HG03060 (cell line): ENCODE measurements around the gene C1QB.

Experiments
- ATAC-seq: cut with Tn5 transposase; IDR thresholded peaks from one replicate; pipeline ENCODE4 v1.9.1; 2021; ENCODE audit warnings: low read depth, moderate number of reproducible peaks; ENCODE audit not compliant: unreplicated experiment

The C1QB gene

DNA sequence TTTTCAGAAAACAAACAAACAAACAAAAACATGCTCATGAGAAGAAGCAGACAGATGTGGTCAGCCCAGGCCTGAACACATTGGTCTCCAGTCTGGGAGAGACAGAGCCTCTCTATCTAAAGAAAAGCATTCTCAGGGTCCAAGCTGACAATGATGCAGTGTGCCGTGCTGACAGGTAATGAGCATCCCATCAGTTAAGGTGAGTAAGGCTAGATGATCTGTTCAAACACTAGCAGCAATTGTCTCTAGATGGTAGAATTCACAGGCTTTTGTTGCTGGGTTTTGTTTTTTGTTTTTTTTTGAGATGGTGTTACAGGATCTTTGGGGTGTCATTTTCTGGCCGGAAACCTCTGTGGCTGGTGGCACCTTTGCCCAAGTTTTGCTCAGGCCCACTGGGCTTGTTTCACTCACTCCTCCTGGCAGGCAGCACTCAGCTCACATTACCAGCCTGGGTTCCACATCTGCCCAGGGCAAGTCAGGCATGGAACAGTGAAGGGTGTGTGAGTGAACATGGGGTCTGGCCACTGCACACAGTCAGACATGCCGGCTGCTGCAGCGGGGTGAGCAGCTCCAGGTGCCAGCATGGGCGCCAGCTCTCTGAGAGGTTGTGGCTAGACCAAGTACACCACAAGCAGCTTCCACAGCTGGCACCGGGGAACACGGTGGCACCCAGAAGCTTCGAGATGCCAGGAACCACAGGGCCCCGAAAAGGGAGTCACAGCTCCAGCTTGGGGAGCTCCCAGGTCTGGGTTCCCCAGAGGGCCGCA lies 19.2 kb upstream of the C1QB start:
- ATAC-seq, result no peak

DNA sequence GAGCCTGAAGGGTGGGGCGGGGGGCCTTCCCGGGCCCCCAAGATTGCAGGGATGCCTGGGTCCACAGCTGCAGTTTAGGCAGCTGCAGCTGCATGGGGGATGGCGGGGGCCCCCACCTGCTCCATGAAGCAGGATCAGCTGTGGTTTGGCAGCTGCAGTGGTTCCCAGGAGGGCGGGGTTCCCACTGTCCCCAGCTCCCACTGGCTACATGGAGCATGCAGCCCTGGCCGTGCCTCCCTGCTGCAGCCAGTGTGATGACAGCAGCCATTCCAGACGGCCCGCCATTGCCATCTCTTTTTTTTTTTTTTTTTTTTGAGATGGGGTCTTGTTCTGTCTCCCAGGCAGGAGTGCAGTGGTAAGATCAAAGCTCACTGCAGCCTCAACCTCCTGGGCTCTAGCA lies 17.6 kb upstream of the C1QB start:
- ATAC-seq, result no peak

DNA sequence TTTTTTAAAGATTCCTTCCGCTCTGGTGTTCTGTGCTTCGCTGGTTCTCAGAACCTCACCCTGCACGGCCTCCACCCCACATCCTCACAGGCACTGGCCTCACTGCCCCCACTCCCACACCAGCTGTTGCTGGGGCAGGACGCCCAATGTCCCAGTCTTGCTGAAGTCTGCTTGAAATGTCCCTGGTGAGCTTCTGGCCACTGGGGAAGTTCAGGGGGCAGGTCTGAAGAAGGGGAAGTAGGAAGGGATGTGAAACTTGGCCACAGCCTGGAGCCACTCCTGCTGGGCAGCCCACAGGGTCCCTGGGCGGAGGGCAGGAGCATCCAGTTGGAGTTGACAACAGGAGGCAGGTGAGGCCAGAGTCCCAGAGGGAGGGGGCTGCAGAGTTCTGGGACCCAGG lies 16.7 kb upstream of the C1QB start, which contains the start of gene C1QA:
C1QA (plus strand) TSS at position 276 of the 400 bp plus-strand sequence. CDS start 989 bp downstream, outside the sequence.
- ATAC-seq, result no peak

DNA sequence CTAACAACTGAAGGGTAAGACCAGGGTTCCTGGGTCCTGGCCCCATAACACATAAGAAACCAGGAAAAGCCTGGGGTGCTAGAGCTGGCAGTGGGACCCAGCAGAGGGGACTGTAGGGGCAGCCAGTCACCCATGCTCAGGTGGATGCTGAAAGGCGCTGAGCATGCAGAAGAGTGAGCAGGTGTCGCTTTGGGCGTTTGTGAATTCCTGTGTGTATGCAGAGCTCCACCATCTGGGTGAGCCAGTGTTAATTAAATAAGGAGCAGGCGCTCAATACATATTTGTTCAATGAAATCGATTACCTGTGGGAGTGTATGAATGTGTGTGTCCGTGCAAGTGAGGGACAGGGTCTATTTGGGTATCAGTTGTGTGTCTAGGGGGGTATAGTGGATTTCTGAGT lies 16.1 kb upstream of the C1QB start:
- no peak for ATAC-seq

DNA sequence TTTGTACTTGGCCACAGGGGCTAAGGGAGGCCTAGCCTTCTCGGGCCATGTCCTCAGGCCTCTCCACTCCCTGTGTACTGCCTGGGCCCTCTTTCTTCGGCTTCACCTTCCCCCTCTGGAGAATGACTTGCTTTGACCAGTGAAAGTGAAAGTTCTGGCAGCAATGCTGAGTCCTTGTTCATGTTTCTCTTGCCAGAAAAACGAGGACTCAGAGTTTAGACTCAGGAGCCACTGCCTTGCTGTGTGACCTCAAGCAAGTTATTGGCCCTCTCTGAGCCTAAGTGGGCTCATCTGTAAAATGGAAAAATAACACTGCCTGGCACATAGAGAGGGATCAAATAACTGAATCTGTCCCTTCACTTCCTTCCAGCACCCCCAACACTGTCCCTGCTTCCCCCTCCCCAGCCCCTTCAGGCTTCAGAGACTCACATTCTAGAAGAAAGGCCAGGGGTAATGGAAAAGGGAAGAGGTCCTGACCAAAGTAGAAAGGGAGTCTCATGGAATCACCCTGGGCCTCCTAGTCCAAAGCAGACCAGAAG lies 15.1 kb upstream of the C1QB start:
- no peak for ATAC-seq

DNA sequence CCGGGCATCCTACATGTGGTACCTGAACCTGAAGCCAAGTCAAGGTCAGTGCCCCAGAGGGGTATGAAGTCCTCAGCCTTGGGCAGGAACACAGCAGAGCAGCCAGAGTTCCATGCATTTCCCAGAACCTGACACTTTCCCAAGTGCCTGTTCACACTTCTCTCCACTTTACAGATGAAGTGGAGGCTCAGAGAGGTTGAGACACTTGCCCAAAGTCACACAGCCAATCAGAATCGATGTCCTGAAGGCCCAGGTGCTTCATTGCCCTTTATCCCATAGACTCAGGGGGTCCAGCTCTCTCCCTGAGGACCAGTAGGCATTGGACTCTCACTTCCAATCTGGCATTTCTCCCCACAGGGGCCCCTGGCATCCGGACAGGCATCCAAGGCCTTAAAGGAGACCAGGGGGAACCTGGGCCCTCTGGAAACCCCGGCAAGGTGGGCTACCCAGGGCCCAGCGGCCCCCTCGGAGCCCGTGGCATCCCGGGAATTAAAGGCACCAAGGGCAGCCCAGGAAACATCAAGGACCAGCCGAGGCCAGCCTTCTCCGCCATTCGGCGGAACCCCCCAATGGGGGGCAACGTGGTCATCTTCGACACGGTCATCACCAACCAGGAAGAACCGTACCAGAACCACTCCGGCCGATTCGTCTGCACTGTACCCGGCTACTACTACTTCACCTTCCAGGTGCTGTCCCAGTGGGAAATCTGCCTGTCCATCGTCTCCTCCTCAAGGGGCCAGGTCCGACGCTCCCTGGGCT lies 14.4 kb upstream of the C1QB start:
- no peak for ATAC-seq

DNA sequence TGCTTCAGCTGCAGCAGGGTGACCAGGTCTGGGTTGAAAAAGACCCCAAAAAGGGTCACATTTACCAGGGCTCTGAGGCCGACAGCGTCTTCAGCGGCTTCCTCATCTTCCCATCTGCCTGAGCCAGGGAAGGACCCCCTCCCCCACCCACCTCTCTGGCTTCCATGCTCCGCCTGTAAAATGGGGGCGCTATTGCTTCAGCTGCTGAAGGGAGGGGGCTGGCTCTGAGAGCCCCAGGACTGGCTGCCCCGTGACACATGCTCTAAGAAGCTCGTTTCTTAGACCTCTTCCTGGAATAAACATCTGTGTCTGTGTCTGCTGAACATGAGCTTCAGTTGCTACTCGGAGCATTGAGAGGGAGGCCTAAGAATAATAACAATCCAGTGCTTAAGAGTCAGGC lies 13.8 kb upstream of the C1QB start:
- no peak for ATAC-seq

DNA sequence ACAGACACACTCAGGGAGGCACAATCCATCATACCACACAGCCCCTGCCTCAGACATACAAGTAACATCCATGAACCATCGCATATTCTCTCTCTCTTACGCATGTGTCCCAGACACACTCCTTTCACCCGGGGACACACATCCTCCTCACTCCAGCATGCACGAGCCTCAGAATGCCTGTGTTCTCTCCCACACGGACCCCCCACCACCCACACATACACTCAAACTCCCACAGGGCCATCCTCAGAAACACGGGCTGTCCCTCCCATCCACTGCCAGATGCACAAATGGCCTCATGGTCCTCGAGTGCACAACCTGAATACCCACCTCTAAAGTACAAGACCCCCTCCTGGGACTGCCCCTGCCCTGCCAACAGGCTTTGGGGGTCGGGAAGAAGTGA lies 11.8 kb upstream of the C1QB start:
- no peak for ATAC-seq

DNA sequence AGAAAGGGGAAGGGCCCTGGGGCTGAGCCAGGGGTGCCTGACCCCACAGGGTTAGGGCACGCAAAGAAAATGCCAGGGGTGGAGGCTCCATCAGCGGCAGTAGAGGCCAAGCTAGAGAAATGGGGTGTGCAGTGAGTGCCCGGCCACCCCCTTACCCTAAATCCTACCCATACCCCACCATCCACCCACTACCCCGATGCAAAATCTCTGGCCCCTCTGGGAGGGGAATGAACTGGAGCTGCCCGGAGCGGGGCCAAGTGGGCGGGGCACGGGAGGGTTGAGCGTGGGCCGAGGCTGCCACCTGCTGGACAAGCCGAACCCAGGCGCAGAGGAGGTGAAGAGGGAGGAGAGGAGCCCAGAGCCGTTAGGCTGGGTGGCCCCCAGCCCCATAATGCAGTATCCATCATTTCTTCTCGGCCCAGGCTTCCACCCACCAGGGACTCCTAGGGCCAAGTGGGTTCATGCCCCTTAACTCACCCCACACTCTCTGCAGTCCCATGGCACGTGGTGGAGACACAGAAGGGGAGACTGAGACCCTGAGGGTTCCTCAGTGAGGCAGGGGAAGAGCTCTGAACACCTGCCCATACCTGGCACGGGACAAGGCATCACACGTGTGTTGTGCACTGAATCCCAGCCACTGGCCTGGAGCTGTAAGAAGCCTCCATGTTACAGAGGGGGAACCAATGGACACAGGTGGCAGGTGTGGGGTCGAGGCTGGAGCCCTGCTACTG lies 11.0 kb upstream of the C1QB start:
- no peak for ATAC-seq

DNA sequence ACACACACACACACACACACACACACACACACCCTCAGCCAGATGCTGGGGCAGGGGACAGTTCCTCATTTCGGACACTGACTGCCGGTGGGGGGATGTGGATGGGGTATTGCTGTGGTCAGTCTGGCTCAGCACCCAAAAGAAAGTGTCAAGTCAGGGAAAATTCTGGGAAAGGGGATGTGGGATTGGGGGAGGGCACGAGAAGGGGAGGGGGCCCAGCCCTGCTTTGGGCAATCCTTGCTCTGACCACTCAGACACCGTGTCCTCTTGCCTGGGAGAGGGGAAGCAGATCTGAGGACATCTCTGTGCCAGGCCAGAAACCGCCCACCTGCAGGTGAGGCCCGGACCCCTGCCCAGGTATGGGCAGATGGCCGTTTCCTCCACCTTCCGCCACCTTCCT lies 9.7 kb upstream of the C1QB start, which contains the start of gene C1QC:
C1QC (plus strand) TSS at position 253 of the 400 bp plus-strand sequence. CDS start 391 bp downstream, outside the sequence.
- ATAC-seq, result no peak

DNA sequence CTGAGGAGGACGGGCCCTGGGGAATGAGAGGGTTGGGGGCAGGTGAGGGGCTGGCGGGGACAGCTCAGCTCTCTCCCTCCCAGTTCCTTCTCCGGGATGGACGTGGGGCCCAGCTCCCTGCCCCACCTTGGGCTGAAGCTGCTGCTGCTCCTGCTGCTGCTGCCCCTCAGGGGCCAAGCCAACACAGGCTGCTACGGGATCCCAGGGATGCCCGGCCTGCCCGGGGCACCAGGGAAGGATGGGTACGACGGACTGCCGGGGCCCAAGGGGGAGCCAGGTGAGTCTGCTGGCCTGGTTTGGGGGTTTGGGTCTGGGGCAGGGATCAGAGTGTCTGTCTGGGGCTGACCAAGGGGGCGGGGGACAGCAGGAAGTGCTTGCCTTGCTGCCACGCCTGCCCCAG lies 9.1 kb upstream of the C1QB start:
- ATAC-seq, result no peak

DNA sequence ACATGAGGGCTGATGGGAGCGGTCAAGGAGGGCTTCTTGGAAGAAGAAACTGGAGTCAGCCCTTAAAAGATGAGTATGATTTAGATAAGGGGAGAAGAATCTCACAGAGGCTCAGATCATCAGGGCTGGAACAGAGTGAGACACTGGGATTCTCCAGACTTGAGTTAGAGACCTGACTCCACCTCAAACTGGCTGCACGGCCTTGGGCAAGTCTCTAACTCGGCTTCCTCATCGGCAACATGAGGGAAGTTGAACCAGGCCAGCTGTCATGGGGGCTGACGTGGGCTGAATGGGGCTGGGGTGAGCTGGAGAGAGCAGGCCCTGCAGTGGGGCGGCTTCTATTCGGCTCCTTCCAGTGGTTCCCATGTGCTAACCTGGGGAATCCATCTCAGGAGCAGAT lies 7.1 kb upstream of the C1QB start:
- ATAC-seq, result no peak

DNA sequence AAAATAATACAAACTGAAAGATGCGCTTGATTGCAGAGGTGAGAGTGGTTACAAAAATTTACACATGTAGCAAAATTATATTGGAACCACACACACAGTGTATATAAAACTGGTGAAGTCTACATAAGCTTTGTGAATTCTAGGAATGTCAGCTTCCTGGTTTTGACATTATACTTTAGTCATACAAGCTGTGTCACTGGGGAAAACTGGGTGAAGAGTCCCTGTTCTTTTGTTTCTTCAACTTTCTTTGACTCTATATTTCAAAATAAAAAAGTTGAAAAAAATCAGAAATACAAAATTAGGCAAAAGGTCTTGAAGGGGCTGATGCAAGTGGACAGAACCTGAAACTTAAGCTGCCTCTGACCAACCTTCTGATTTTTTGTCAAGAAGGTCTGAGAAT lies 6.7 kb upstream of the C1QB start:
- ATAC-seq, result no peak

DNA sequence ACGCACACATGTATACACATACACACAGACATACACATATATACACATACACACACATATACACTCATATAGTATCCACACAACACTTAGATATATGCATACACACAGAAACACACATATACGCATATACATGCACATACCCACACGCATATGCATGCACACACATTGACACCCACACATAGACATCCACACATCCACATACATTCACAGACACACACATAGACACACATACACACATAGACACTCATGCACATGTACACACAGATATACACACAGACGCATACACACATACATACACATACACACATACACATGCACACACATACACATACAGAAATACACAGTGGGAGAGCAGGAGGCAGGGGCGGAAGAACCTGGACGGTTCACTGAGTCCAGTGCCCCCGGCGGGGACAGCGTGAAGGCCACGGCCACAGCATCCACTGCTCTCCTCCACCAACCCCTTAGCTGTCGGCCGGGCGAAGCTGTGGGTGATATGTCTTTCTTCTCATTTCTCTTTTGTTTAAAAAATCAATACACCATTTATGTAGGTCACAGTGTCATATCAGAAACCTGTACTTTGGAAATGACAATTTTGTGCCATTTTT lies 2.8 kb upstream of the C1QB start:
- ATAC-seq, result no peak

DNA sequence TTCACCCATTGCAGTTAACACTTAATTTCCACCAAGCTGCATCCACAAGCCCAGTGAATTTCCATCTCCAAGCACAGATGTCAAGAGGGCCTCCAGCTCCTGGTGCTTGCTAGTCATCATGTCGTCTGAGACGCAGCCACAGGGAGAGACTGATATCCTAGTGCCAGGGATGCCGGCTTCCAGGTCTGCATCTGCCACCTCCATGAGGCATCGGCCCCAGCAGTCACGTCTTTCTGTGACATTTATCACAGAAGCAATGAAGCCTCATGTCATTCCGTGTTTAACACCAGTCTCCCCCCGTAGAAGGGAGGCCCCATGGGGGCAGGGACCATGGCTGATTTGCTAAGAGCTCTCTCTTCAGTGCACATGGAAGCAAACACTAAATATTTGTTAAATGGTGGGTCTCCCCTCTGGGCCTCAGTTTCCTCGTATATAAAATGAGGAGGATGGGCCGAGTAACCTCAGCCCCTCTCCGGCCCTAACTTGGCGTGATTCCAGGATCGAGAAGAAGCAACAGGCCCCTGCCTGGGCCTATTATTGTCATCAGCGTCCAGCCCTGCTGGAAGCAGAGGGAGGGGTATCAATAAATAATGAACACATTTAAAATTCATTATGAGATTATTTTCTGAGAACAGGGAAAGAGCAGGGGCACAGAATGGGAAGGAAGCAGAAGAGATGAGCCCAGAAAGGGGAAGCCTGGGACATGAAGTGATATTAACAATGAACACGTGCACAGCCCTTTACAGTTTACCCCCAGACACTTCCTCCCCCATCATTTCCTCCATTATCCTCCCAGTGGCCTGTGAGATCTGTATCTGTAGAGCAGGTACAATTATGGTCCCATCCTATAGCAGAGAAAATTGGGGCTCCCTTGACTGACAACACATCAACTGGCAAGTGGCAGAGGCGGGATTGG lies 837 bp upstream of the C1QB start:
- no peak for ATAC-seq

DNA sequence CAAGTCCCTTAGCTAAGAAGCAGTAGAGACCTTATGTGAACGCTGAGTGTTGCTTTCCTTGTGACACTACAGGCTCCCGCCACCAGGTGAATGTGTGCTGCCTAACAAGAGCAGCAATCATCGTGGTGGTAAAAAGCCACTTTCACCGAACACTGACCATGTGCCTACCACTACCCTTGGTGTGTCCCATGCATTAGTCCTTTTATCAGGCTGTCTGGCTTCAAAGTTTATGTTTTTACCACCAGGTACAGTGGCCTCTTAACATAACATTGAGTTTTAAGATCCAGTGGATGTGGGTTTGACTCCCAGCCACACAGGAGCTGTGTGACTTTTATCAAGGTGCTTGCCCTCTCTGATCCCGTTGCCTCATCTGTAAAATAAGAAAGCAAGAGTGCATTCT lies 1.7 kb downstream of the C1QB start:
- ATAC-seq, result no peak

DNA sequence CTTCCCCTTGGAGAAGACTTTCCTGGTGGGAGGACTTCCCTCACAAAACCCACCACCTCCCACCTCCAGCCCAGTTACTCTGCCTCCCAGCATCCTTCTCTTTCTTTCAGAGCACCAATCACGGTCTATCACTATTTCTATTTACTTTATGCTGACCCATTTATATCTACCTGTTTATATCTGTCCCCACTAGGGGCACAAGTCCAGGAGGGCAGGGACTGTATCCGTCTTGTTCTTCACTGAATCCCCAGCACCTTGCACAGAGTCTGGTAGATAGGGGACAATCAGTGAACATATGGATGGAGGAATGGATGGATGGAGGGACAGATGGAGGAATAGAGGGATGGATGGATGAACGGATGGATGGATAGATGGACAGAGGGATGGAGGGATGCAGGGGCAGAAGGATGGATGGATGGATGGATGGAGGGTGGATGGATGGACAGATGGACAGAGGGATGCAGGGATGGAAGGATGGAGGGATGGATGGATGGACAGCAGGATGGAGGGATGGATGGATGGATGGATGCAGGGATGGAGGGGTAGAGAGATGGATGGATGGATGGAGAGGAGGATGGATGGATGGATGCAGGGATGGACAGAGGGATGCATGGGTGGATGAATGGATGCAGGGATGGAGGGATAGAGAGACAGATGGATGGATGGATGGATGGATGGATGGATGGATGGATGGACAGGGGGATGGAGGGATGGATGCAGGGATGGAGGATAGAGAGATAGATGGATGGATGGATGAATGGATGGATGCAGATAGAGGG lies 5.5 kb downstream of the C1QB start:
- no peak for ATAC-seq

DNA sequence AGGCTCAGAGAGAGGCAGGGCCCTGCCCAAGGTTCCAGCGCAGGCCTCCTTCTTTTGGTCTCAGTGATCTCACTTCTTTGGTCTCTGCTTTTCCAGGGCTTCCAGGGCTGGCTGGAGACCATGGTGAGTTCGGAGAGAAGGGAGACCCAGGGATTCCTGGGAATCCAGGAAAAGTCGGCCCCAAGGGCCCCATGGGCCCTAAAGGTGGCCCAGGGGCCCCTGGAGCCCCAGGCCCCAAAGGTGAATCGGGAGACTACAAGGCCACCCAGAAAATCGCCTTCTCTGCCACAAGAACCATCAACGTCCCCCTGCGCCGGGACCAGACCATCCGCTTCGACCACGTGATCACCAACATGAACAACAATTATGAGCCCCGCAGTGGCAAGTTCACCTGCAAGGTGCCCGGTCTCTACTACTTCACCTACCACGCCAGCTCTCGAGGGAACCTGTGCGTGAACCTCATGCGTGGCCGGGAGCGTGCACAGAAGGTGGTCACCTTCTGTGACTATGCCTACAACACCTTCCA lies 7.7 kb downstream of the C1QB start:
- no peak for ATAC-seq

DNA sequence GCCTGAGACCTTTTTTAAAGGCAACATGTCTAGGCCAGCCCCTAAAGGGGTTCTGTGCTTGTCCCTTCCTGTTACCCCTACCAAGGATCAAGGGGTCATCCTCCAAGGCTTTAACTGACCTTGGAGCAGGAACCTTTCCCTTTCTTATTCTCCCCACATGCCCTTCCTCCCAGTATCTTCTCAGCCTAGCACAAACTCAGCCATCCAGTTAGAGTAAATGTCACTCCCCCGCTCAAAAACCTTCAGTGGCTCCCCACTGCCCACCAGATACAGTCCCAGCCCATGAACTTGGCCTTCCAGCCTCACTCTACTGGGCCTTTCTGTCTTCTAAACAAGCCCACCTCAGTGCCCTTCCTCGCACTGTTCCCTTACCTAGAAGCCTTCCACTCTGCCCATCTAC lies 8.8 kb downstream of the C1QB start:
- ATAC-seq, result no peak
